ENCODE measurements around the gene PLVAP.

Gene PLVAP

DNA sequence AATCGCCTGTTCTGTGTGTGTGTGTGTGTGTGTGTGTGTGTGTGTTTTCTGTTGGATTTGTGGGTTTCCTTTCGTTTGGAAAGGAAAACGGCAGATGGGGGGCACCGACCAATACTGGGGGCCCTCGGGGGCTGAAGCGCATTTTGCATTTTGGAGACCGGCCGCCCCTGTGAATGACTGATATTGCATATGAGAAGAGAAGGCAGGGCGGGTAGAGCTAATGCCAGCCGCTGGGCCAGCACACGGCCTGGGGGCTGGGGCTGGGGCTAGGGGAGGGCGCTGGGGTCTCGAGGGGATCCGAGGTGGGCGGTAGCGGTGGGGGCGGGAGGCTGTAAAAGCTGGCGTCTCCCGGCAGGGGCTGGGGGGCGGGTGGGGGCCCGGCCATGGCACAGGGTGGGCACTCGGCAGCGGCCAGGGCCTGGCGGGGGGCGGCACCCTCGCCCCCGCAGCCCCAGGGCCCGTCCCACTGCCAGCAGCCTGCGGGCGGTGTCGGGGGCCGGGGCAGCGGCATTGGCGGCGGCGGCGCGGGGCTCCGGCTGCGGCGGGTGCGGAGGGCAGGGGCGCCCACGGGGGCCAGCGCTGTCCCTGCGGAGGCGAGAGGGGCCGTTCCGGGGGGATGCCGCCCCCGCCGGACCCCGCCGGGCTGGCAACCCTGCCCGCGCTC is 53.7 kb downstream of the PLVAP start:
- DNase-seq (ENCODE audit: low read depth, low spot score): no peak

DNA sequence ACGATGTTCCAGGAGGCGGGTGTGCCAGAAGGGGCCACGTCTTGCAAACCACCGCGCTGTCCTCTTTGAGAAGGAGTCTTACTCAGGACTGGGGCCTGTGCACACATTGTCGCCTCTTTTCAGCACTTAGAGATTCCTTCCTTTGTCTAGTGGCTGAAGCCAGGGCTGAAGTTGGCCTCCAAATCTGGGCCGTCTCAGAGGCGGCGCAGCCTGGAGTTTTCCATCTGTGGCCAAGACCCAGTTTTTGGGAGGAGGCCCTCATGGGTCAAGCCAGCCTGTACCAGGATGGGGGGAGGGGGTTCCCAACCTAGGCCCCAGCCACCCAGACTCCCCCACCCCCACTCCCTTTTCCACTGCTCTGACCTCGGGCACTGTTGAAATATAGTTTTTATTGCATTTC is 54.3 kb downstream of the PLVAP start:
- DNase-seq (ENCODE audit: low read depth, low spot score): no peak

DNA sequence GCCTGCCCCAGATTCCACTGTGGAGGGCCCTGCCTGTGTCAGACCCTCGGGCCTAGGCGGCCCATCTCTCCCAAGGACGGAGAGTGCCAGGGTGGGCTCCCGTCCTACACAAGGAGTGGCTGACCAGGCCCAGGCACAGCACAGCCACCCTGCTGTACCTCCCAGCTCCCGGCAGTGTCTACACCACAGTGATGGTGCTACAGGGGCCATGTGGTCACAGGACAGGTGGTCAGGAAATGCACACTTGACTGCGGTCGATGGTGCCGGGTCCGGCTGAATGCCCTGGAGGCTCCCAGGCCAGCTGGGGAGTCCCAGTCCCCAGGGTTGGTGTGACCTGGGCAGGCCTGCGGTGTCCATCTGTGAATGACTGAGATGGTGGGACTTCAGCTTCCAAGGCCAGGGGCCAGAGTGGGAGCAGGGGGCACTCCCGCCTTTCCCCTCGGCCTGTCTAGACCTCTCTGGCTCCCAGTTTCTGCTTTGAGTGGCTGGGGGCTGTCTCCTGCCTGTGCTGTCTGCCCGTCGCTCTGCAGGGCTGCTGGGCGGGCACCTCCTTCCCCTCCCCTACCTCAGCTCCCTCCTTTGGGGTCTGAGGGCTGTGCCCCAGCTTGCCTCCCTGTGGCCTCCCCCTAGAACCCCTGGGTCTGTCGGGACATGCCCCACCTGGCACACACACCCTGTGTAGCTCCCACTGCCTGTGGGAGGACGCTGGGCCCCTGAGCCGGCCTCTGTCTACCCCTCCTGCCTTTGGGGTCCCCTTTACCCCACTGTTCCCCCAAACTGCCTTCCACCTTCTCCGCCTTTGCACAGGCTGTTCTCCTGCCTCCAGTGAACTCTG is 55.3 kb downstream of the PLVAP start:
- no peak for DNase-seq (ENCODE audit: low read depth, low spot score)

DNA sequence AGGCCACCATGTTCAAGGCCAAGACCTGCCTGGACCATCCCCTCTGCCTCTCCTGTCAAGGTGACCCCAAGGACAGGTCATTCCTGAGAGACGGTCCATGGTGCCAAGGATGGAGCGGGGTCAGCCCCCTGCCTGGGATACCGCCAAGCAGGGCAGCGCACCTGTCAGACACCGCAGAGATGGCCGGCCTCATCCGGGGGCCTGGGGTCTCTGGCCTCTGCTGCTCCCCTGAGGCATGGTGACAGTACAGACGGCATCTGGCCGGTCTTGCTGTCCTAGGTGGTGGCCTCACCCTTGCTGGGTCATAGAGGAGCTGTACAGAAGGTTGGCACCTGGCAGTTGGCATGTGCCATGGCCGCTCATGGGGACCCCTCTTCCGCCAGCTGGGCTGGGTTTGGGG is 56.7 kb downstream of the PLVAP start:
- no peak for DNase-seq (ENCODE audit: low read depth, low spot score)

DNA sequence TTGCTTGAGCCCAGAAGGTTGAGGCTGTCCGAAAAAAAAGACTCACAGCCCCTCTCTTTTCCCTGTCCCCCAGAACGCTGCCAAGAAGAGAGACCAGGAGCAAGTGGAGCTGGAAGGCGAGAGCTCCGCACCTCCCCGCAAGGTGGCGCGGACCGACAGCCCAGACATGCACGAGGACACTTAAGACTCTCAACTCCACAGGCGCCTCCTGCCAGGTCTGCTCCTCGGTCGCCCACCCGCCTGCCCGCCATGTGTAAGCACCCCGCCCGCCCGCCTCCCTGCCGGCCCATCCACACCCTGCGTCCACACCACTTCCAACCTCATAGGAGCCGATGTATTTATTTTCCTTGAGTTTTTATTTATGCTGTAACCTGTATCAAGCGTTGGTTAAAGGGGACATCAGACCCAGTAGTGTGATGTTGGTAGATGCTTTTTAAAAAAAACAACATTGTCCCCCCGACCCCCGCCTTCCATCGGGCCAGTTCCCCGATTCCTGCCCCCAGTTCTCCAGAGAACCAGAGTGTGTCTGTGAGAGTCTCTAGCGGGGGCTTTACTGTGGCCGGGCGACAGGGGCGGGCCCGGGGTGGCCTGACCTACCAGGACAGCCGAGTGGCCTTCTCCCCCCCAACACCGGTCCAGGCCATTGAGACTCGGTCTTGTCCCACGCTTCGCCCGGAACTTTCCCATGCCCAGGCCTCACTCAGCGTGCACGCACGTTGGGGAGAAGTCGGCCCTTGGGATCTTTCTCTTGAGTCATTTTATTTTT is 57.5 kb downstream of the PLVAP start:
- no peak for DNase-seq (ENCODE audit: low read depth, low spot score)

DNA sequence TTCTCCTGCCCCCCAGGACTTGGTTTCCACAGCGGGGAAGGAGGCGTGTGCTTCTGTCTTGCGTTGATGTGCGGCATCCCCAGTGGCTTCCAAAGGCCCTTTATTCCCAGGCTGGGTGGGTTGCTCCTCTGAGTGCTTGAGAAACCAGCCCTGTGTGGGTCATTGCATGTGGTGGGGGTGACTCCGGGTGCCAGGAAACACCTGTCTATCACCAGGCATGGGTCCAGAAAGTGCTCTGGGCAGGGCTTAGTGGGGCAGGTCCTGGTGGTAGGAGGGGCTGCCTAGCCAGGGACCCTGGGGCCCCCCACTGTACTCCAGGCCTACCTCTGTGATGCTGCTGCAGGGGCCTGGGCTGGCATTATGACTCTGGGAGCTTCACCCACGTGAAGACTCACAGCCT is 58.2 kb downstream of the PLVAP start:
- no peak for DNase-seq (ENCODE audit: low read depth, low spot score)

DNA sequence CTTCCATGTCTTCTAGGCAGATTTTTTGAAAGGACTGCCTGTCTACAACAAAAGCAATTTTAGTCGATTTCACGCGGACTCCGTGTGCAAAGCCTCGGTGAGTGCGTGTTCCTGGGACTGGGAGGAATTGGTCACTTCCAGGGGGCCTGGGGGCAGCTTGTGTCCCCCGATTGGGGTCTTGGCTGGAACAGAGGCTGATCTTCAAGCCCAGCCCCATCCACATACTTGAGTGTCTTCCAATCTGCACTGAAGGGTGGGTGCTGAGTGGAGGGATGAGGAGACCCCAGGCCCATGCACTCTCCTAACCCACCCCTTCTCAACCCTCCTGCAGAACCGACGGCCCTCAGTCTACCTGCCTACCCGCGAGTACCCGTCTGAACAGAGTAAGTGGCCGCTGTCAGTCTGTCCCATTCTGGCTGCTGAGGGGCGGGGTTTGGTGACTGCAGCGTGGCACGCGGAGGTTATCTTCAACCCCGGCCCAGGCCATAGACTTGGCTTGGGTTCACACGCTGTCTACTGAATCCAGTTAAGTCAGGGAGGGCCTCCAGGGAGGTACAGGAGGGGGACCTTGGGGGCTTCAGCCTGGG is 63.0 kb downstream of the PLVAP start:
- no peak for DNase-seq (ENCODE audit: low read depth, low spot score)

DNA sequence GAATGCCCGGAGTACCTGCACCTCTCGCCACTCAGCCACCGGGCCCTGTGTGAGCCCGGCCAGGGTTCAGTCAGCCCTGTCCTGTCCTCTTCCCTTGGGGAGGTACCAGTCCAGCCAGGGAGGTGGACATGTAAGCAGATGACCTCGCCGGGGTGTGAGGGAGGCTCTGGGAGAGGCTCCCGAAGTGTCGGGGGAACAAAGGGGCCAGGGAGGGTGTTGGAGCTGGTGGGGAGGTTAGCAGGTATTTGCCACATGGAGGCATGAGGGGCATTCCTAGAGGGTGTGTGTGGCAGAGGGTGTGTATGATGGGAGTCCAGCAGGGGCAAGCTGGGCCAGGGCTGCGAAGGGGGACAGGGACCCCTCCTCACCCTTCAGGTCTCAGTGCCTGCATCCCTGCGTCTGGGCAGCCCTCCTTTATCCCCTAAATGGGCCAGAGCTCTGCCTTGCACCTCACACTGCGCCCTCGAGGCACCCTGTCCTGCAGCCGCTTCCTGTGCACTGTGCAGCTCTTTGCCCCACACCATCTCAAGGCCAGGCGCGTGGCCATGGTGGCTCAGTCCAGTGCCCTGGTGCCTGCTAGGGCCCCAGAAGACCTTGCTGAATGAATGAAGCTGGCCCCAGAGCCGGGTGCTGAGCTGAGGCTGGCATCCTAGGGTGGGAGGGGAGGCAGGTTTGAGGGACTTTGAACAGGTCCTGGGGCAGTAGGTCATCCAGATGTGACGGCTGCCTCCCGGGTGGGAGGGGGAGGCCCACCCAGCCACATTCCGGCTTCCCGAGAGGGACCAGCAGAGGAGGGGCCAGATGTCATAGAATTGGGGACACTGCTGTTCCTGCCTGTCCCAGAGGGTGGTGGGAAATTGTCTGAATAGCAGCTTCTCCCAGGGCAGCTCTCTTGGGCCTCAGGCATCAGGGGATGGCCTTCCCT is 64.7 kb downstream of the PLVAP start:
- DNase-seq (ENCODE audit: low read depth, low spot score): no peak

DNA sequence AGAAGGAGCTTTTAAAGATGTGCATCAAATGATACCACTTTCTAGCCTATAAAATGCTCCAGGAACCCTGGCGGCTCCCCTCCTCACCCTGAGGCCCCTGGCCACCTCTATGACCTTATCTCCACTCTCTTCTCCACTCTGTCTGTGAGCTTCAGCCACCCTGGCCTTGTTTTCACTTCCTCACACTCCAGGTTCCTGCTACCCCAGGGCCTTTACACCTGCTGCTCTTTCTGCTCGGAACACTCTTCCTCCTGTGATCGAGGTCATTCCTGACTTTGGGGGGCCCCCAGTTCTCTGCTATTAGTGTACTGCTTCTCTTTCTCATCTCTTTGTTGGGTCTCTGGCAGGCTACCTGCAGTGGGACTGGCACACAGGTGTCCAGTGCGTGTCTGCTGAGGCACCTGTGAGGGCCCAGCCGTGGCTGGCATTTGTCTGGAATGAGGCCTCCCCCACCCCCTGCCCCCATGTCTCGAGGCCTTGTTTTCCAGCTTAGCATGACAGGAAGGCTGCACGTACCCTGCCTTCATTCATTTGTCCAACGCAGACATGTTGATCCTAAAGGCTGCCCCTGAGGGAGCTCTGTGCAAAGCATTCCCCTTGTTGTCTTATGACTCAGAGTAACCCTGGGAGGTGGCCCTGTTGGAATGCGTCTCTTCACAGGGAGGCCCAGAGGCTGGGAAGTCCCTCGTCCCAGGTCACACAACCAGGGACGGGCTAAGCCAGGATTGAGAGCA is 65.5 kb downstream of the PLVAP start:
- DNase-seq (ENCODE audit: low read depth, low spot score): no peak

DNA sequence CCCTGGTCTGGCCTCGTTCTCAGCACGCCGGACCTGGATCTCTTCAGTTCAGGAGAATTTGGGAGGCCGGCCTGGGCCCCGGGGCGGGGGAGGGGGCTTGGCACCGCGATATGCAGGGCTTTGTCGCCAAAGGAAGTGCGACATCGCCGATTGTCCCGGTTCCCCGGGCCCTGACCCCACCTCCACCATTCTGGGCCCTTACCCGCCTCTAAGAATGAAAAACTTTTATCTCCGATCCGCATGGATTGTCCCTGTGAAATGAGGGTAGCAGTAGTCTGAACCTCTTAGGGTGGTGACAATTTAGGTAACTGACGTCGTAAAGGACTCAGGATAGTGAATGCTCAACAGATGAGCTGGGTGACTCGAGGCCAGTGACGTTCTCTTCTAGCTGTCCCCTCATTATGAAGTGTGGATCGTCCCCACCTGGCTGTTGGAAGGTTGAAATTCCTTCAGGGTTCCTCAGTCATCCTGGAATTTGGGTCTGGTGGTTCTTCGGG is 67.1 kb downstream of the PLVAP start:
- DNase-seq (ENCODE audit: low read depth, low spot score): no peak

DNA sequence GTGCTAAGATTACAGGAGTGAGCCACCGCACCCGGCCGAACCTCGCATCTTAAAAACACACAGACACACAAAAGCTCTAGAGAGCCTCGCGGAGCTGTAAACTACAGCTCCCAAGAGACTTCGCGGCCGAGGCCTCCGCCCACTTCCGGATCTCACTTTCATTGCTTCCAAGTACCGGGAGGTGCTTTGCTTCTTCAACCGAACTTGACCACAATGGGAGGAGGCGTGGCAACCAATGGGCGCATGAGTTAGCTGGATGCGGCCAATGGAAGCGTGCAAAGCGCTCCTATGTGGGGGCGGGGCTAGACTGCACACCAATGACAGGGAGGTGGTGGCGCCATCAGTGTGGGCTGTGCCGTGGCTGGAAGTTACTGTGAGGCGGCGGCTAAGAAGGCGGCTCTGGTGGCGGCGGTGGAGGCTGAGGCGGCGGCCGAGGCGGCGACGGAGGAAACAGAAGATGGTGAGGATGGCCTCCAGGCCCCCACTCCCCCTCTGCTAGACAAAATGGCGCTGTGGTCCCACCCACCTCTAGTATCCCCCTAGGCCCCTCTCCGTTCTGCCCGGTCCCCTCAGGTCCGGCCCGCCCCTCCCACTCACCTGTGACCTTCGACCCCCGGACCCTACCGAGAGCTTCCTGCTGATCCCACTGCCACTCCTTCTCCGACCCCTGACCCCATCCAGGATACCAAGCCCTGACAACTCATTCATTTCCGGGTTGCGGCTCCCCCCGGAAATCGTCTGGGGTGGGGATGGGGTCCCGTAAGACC is 67.8 kb downstream of the PLVAP start, which contains the start of gene DDA1:
Gene DDA1, plus strand, starts transcription at position 366 of the 767 bp plus-strand sequence. Its CDS starts 92 bp downstream, at position 458.
- peak; percentile 100 for DNase-seq (ENCODE audit: low read depth, low spot score)

DNA sequence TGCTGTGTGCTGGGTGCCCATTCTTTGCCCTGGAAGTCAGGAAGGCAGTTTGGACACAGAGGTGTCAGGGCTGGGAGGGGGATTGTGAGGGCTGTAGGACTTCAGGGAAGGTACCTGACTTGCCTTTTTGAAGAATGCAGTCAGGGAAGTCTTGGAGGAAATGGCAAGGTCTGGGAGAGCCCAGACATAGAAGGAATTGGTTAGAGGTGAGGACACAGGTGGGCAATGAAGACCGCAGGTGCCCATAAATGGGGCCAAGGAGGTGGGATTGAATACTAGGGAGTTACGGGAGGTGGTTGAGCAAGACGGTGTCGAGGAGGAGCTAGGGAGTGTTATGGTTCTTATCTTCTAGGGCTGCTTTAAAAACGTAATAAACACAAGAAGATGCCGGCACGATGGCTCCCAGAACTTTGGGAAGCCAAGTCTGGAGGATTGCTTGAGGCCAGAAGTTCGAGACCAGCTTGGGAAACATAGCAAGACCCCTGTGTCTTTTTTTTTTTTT is 69.2 kb downstream of the PLVAP start:
- DNase-seq (ENCODE audit: low read depth, low spot score): no peak

DNA sequence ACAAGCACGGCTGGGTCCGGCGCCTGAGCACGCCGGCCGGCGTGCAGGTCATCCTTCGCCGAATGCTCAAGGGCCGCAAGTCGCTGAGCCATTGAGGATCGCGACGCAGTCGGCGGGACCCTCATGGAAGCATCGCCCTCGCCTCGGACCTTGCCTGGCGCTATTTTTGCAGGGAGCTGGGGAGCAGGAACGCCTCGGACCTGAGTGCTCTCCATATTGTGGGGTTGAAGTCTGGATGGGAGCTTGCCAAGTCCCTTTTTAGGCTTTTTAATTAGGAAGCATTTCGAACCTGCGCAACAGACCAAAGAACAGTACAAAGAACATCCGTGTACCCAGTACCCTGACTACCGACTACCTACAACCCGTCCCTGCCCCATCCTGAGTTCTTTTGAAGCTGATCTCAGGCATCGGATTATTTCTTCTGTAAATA is 70.8 kb downstream of the PLVAP start:
- no peak for DNase-seq (ENCODE audit: low read depth, low spot score)

DNA sequence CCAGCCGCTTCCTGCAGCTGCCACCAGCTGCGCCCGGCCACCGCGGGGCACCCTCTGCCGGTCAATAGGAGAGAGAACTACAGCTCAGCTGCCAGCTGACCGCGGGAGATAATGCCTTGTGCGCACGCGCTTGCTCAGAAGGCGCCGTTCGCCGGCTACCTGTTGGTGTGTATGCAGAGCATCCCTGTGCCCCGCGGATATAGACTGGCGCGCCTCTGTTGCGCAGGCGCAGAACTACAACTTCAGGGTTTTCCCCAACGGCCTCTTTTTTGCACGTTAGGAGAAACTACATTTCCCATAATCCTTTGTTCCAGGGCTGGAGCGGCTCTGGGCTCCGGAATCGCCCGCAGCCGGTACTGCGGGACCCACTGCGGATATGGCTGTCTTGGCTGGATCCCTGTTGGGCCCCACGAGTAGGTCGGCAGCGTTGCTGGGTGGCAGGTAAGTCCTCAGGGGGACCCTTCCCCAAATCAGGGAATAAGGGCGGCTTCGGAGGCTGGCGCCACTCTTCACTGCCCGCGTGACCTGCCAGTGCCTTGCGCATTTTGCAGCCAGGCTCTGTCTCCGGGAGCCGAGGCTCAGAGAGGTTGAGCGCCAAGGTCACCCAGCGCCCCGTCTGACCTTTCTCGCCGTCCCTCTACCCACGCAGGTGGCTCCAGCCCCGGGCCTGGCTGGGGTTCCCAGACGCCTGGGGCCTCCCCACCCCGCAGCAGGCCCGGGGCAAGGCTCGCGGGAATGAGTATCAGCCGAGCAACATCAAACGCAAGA is 71.4 kb downstream of the PLVAP start, which contains the start of gene MRPL34:
Gene MRPL34, plus strand, starts transcription at position 356 of the 768 bp plus-strand sequence. Its CDS starts 21 bp downstream, at position 377.
- DNase-seq (ENCODE audit: low read depth, low spot score): peak; percentile 97

DNA sequence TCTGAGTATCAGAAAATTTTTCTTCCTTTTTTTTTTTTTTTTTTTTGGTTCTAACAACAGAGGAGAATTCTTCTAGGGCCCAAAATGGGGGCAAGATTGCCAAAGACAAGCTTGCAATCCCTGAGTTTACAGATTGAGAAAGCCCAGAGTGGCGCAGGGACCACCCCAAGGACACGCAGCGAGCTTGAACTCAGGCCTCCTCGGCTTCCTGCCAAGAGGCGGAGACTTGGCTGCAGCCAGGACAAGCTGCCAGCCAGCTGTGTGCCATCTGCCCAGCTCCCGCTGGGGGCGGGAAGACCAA is 72.0 kb downstream of the PLVAP start:
- no peak for DNase-seq (ENCODE audit: low read depth, low spot score)

DNA sequence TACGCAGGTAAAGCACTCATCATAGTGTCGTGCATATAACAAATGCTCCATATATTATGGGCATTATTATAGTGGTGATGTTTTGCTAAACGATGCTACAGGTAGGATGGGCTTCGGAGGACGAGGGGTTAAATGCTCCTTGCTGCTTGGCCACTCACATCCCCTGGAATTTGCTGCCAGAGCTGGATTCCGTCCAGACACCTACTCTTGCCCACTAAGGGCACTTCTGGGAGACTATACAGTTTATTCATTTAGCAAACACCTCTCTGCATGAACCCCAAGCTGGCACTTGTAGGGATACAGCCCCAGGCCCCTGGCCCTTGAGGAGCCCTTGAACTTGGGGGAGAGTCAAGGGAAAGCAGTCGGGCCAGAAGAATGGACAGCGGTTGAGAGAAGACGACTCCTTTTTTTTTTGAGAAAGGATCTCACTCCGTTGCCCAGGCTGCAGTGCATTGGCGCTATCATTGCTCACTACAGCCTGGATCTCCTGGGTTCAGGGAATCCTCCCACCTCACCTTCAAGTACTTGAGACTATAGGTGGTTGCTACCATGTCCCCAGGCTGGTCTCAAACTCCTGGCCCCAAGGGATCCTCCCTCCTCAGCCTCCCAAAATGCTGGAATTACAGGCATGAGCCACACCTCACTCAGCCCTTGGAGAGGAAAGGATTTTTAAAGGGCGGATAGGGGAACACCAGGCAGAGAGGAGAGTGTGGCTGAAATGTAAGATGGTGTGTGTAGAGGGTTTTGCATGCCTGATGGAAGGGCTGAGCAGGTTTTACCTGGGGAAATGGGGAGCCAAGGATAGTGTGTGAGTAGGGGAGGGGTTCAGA is 72.5 kb downstream of the PLVAP start:
- no peak for DNase-seq (ENCODE audit: low read depth, low spot score)

DNA sequence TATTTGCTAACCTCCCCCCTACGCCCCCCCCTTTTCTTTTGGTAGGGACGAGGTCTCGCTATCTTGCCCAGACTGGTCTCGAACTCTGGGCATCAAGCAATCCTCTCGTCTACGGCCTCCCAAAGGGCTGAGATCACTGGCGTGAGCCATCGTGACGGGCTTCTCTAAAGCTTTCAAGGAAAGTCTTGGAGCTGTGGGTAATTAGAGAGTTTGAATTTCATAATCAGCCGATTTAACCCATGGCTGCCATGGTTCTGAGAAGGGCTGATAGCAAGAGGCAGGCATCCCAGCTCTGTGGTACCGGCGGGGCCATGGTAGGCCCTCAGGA is 73.2 kb downstream of the PLVAP start:
- DNase-seq (ENCODE audit: low read depth, low spot score): no peak
